Naive thymus-derived CD4-positive, alpha-beta T cell (primary cell): ENCODE data around the gene ASB9. TPM values are rescaled to one million over a fixed set of nuclear protein-coding genes. Genes with fewer than 3 reads are reported as not detected.

ENCODE experiments used
- ATAC-seq: fragments of 150-1000 bp; cut with Tn5 transposase; 2 replicates; pipeline ENCODE4 v1.10.0; 2021; ENCODE audit warnings: mild to moderate bottlenecking, moderate library complexity
- CTCF ChIA-PET: fragments of 350-600 bp; sonication (Branson Sonifier 250); formaldehyde crosslinking; loops from one replicate; lab custom pipeline; 2021; ENCODE audit warnings: antibody characterized with exemption; lab: Charles Lee
- POLR2A ChIA-PET: fragments of 350-600 bp; sonication (Branson Sonifier 250); formaldehyde crosslinking; loops from one replicate; lab custom pipeline; 2021; ENCODE audit warnings: antibody characterized with exemption, inconsistent platforms; lab: Charles Lee
- DNase-seq, 9 donors: peaks; one replicate each; pipeline versions ENCODE4 v3.0.0 to v3.0.0-alpha.2; 2020 to 2022; ENCODE audit warnings: mixed read lengths in 1 of 9
- H3K27ac ChIP-seq: one replicate; pipeline ENCODE4 v1.7.0; 2013; ENCODE audit warnings: mild to moderate bottlenecking, low read depth, low read length, moderate library complexity
- H3K27me3 ChIP-seq, 2 donors: one replicate each; pipeline ENCODE4 v1.7.0; 2013; ENCODE audit warnings: low read length in 2 of 2, mild to moderate bottlenecking in 2 of 2, moderate library complexity in 2 of 2; ENCODE audit not compliant: control insufficient read depth in 2 of 2, insufficient read depth in 2 of 2
- H3K36me3 ChIP-seq, 3 experiments: 1 replicate in 2 of 3; 2 replicates in 1 of 3; pipeline ENCODE4 v1.7.0; 2013; ENCODE audit warnings: low read length in 3 of 3, mild to moderate bottlenecking in 3 of 3, moderate library complexity in 1 of 3; ENCODE audit not compliant: insufficient read depth in 3 of 3, control insufficient read depth in 2 of 3
- H3K4me1 ChIP-seq, 2 donors: one replicate each; pipeline ENCODE4 v1.7.0; 2013; ENCODE audit warnings: low read length in 2 of 2, mild to moderate bottlenecking in 2 of 2, moderate library complexity in 1 of 2; ENCODE audit not compliant: control insufficient read depth in 2 of 2, insufficient read depth in 2 of 2
- H3K4me3 ChIP-seq: 2 replicates; pipeline ENCODE4 v1.7.0; 2013; ENCODE audit warnings: mild to moderate bottlenecking, low read length
- H3K9me3 ChIP-seq, 3 experiments: 1 replicate in 2 of 3; 2 replicates in 1 of 3; pipeline ENCODE4 v1.7.0; 2013; ENCODE audit warnings: low read length in 3 of 3; ENCODE audit not compliant: control insufficient read depth in 2 of 3
- H3K27ac Mint-ChIP-seq, 9 donors: one replicate each; pipeline ENCODE4 v1.8.0; 2020 to 2022; ENCODE audit warnings: mixed read lengths in 9 of 9, mild to moderate bottlenecking in 8 of 9, moderate library complexity in 5 of 9, inconsistent platforms in 2 of 9
- H3K27me3 Mint-ChIP-seq, 5 donors: one replicate each; pipeline ENCODE4 v1.8.0; 2021 to 2022; ENCODE audit warnings: mixed read lengths in 5 of 5, mild to moderate bottlenecking in 1 of 5
- H3K36me3 Mint-ChIP-seq, 5 donors: one replicate each; pipeline ENCODE4 v1.8.0; 2020 to 2022; ENCODE audit warnings: mixed read lengths in 5 of 5, mild to moderate bottlenecking in 3 of 5, inconsistent platforms in 1 of 5
- H3K4me1 Mint-ChIP-seq, 7 donors: one replicate each; pipeline ENCODE4 v1.8.0; 2020 to 2022; ENCODE audit warnings: mixed read lengths in 7 of 7, mild to moderate bottlenecking in 3 of 7, inconsistent platforms in 1 of 7
- H3K4me3 Mint-ChIP-seq, 10 donors: one replicate each; pipeline ENCODE4 v1.8.0; 2020 to 2022; ENCODE audit warnings: mild to moderate bottlenecking in 10 of 10, mixed read lengths in 10 of 10, moderate library complexity in 6 of 10, inconsistent platforms in 2 of 10
- H3K9me3 Mint-ChIP-seq, 11 donors: one replicate each; pipeline ENCODE4 v1.8.0; 2020 to 2022; ENCODE audit warnings: mixed read lengths in 11 of 11, mild to moderate bottlenecking in 4 of 11, inconsistent platforms in 1 of 11, moderate library complexity in 1 of 11
- intact Hi-C, 2 donors: fragments of 100-400 bp; cut with micrococcal nuclease; formaldehyde crosslinking; loops; one replicate each; pipeline ENCODE4 v1.15.1; 2023
- polyA plus RNA-seq, 2 donors: library from polyadenylated mRNA; unstranded; fragments of 300-500 nt; fragmentation: Illumina TruSeq; gene quantifications; one replicate each; pipeline ENCODE4 v1.2.3, GENCODE V29; 2021
- total RNA-seq, 6 experiments: library from RNA in 5 of 6; stranded (reverse) in 5 of 6; gene quantifications; 1 replicate in 5 of 6; 2 replicates in 1 of 6; pipeline ENCODE4 v1.2.3 and lab custom pipeline; 2021 to 2026

Gene ASB9, protein sequence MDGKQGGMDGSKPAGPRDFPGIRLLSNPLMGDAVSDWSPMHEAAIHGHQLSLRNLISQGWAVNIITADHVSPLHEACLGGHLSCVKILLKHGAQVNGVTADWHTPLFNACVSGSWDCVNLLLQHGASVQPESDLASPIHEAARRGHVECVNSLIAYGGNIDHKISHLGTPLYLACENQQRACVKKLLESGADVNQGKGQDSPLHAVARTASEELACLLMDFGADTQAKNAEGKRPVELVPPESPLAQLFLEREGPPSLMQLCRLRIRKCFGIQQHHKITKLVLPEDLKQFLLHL
- 1 to 10 TPM in 1 of 5 experiments, under 1 TPM in 3, not detected in 1; 0.62 to 1.9 (median 0.81) TPM for total RNA-seq
- polyA plus RNA-seq = 1 to 10 TPM; 1.6 to 2.4 TPM
- 1.1 reads per million for total RNA-seq (lab: John Stamatoyannopoulos, UW)

GRCh38 chrX:15269618-15270521 is at the start of gene ASB9:
Gene ASB9 (minus strand): TSS chrX:15270083. CDS start chrX:15269874, 209 bp downstream.
- Mint-ChIP-seq H3K4me3 (peak within 1 kb of the TSS; percentile 58 to 79 (median 73)), H3K9me3 (peaks cover 0 to 2% (median 0%) of the 10 kb centered on the region in 11 donors), H3K36me3 (no peaks in the 10 kb centered on the region), H3K4me1 (peaks cover 4 to 15% (median 11%) of the 10 kb centered on the region in 7 donors), H3K27me3 (peaks cover 0 to 6% (median 0%) of the 10 kb centered on the region in 5 donors), H3K27ac (peak within 1 kb of the TSS; percentile 60 to 92 (median 77))
- Histone ChIP-seq H3K36me3 (no peaks in the 10 kb centered on the region), H3K4me3 (no peak within 1 kb of the TSS), H3K4me1 (no peaks in the 10 kb centered on the region), H3K9me3 (no peaks in the 10 kb centered on the region), H3K27me3 (no peaks in the 10 kb centered on the region), H3K27ac (no peak within 1 kb of the TSS)
- POLR2A ChIA-PET = no interaction called here
- ATAC-seq = peak; percentile 55
- intact Hi-C loops = no loop called here
- DNase-seq = peak in 7 of 9 donors; percentile 24 to 52 (median 46)
- CTCF ChIA-PET = interaction anchor here (0.7 kb wide), 1 partner anchor 155 kb away, joined by 3 read pairs; no protein-coding TSS in a partner anchor

GRCh38 chrX:15319075-15319474 is 49.2 kb upstream of the ASB9 start:
- POLR2A ChIA-PET = no interaction called here
- no peaks in the 10 kb centered on the region for H3K27me3 ChIP-seq
- Mint-ChIP-seq H3K36me3 (peaks cover 0 to 21% (median 8%) of the 10 kb centered on the region in 5 donors), H3K4me3 (no peak overlapping the region), H3K9me3 (no peaks in the 10 kb centered on the region), H3K27ac (no peak overlapping the region), H3K27me3 (no peaks in the 10 kb centered on the region), H3K4me1 (no peaks in the 10 kb centered on the region)
- CTCF ChIA-PET = no interaction called here
- H3K4me3 ChIP-seq = no peak overlapping the region
- ATAC-seq = no peak
- no peaks in the 10 kb centered on the region for H3K4me1 ChIP-seq
- no peaks in the 10 kb centered on the region for H3K9me3 ChIP-seq
- intact Hi-C loops = no loop called here
- H3K27ac ChIP-seq = no peak overlapping the region
- H3K36me3 ChIP-seq = peaks cover 0 to 11% (median 0%) of the 10 kb centered on the region in 3 experiments
- no peak for DNase-seq

- POLR2A ChIA-PET = no interaction called here
- H3K4me3 Mint-ChIP-seq = no peak within 1 kb of the TSS
- no peaks in the 10 kb centered on the region for H3K4me1 ChIP-seq
- H3K9me3 ChIP-seq = no peaks in the 10 kb centered on the region
- H3K27ac Mint-ChIP-seq = no peak within 1 kb of the TSS
- no peaks in the 10 kb centered on the region for H3K27me3 Mint-ChIP-seq
- no peaks in the 10 kb centered on the region for H3K4me1 Mint-ChIP-seq
- no peaks in the 10 kb centered on the region for H3K9me3 Mint-ChIP-seq
- ATAC-seq (no peak), DNase-seq (no peak)
- no peak within 1 kb of the TSS for H3K27ac ChIP-seq
- H3K36me3 ChIP-seq = no peaks in the 10 kb centered on the region
- intact Hi-C loops = no loop called here
- H3K36me3 Mint-ChIP-seq = peaks cover 0 to 7% (median 0%) of the 10 kb centered on the region in 5 donors
- no peak within 1 kb of the TSS for H3K4me3 ChIP-seq
- H3K27me3 ChIP-seq = no peaks in the 10 kb centered on the region
- CTCF ChIA-PET = no interaction called here
Observed at GRCh38 chrX:15315509-15315908, 45.6 kb upstream of the ASB9 start, which contains the start of gene ASB11. Gene ASB11 (minus strand): TSS chrX:15315640. CDS start chrX:15315605, 35 bp downstream.

GRCh38 chrX:15314472-15314871 is 44.6 kb upstream of the ASB9 start:
- DNase-seq (no peak), ATAC-seq (no peak)
- H3K27ac Mint-ChIP-seq = no peak overlapping the region
- H3K27me3 Mint-ChIP-seq = no peaks in the 10 kb centered on the region
- Histone ChIP-seq H3K9me3 (no peaks in the 10 kb centered on the region), H3K27me3 (no peaks in the 10 kb centered on the region), H3K4me3 (no peak overlapping the region), H3K4me1 (no peaks in the 10 kb centered on the region), H3K27ac (no peak overlapping the region), H3K36me3 (no peaks in the 10 kb centered on the region)
- peaks cover 0 to 3% (median 0%) of the 10 kb centered on the region in 5 donors for H3K36me3 Mint-ChIP-seq
- H3K4me1 Mint-ChIP-seq = no peaks in the 10 kb centered on the region
- no peaks in the 10 kb centered on the region for H3K9me3 Mint-ChIP-seq
- POLR2A ChIA-PET = no interaction called here
- CTCF ChIA-PET = interaction anchor here (0.6 kb wide), 1 partner anchor 320 kb away, joined by 4 read pairs; no protein-coding TSS in a partner anchor
- intact Hi-C loops = no loop called here
- H3K4me3 Mint-ChIP-seq = no peak overlapping the region

DNA sequence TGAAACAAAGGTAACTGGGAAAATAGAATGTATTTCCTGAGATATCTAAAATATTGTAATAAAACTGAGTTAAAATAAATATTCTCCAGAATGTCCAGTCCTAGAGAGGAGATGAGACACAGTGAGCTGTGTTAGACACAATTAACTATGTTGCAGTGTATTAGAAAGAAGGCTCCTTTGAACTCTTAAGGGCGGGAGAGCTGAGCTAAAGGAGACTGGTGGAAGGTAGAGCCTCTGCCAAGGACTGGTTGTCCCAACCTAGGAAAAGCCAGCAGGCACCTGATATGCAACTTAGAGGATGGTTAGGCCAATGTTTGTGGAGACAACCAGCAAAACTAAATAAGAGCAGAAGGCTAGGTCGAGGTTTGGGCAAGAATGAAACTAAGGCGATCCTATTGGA is 41.2 kb upstream of the ASB9 start:
- Mint-ChIP-seq H3K4me3 (no peak overlapping the region), H3K4me1 (no peaks in the 10 kb centered on the region), H3K27ac (no peak overlapping the region), H3K36me3 (no peaks in the 10 kb centered on the region), H3K9me3 (no peaks in the 10 kb centered on the region), H3K27me3 (no peaks in the 10 kb centered on the region)
- ATAC-seq = no peak
- ChIA-PET POLR2A (no interaction called here), CTCF (no interaction called here)
- Histone ChIP-seq H3K9me3 (no peaks in the 10 kb centered on the region), H3K27me3 (no peaks in the 10 kb centered on the region), H3K36me3 (no peaks in the 10 kb centered on the region), H3K4me1 (no peaks in the 10 kb centered on the region), H3K27ac (no peak overlapping the region), H3K4me3 (no peak overlapping the region)
- intact Hi-C loops = no loop called here
- no peak for DNase-seq

- POLR2A ChIA-PET = no interaction called here
- H3K36me3 ChIP-seq = no peaks in the 10 kb centered on the region
- no peak overlapping the region for H3K27ac ChIP-seq
- CTCF ChIA-PET = no interaction called here
- H3K36me3 Mint-ChIP-seq = no peaks in the 10 kb centered on the region
- no peak overlapping the region for H3K4me3 Mint-ChIP-seq
- H3K9me3 ChIP-seq = no peaks in the 10 kb centered on the region
- H3K4me1 ChIP-seq = no peaks in the 10 kb centered on the region
- ATAC-seq (no peak), DNase-seq (no peak)
- H3K4me3 ChIP-seq = no peak overlapping the region
- no peak overlapping the region for H3K27ac Mint-ChIP-seq
- no peaks in the 10 kb centered on the region for H3K27me3 Mint-ChIP-seq
- H3K4me1 Mint-ChIP-seq = no peaks in the 10 kb centered on the region
- no peaks in the 10 kb centered on the region for H3K9me3 Mint-ChIP-seq
- intact Hi-C loops = no loop called here
- H3K27me3 ChIP-seq = no peaks in the 10 kb centered on the region
Observed at GRCh38 chrX:15310117-15310516, 40.2 kb upstream of the ASB9 start.
